Nephron (organoid): ENCODE measurements around the gene CALY.
A peak's percentile ranks its signal among the peaks of the same experiment; 100 is the strongest.

ENCODE experiments used
- H3K27ac Mint-ChIP-seq, 3 experiments: 2 replicates each; pipeline ENCODE4 v1.8.0; 2020; ENCODE audit warnings: mixed read lengths in 3 of 3, mild to moderate bottlenecking in 2 of 3, moderate library complexity in 1 of 3
- H3K27me3 Mint-ChIP-seq: 2 replicates; pipeline ENCODE4 v1.8.0; 2021; ENCODE audit warnings: low read depth, mild to moderate bottlenecking, moderate library complexity, mixed read lengths
- H3K36me3 Mint-ChIP-seq: 2 replicates; pipeline ENCODE4 v1.8.0; 2020; ENCODE audit warnings: low read depth, mixed read lengths
- H3K4me1 Mint-ChIP-seq: 2 replicates; pipeline ENCODE4 v1.8.0; 2020; ENCODE audit warnings: mixed read lengths
- H3K4me3 Mint-ChIP-seq, 3 experiments: 2 replicates each; pipeline ENCODE4 v1.8.0; 2020; ENCODE audit warnings: mild to moderate bottlenecking in 3 of 3, mixed read lengths in 3 of 3, moderate library complexity in 2 of 3
- H3K9me3 Mint-ChIP-seq: 2 replicates; pipeline ENCODE4 v1.8.0; 2020; ENCODE audit warnings: mixed read lengths
- TF ChIP-seq, protein P1 (sequence below), 3 experiments: fragments of 200-600 bp; sonication (generic); IDR thresholded peaks; one replicate each; pipeline ENCODE4 v1.5.0; 2021; ENCODE audit warnings: antibody characterized with exemption in 3 of 3; ENCODE audit not compliant: unreplicated experiment in 3 of 3

The CALY gene

GRCh38 chr10:133358162-133358924 lies 21.6 kb upstream of the CALY start:
- Mint-ChIP-seq H3K9me3 (no peaks in the 10 kb centered on the region), H3K27me3 (no peaks in the 10 kb centered on the region), H3K4me3 (peak overlapping the region in 2 of 3 experiments; percentile 32 to 48), H3K36me3 (peaks cover 18% of the 10 kb centered on the region), H3K27ac (peak overlapping the region in 1 of 3 experiments; percentile 31), H3K4me1 (peaks cover 5% of the 10 kb centered on the region)
- TF ChIP-seq, protein P1, sequence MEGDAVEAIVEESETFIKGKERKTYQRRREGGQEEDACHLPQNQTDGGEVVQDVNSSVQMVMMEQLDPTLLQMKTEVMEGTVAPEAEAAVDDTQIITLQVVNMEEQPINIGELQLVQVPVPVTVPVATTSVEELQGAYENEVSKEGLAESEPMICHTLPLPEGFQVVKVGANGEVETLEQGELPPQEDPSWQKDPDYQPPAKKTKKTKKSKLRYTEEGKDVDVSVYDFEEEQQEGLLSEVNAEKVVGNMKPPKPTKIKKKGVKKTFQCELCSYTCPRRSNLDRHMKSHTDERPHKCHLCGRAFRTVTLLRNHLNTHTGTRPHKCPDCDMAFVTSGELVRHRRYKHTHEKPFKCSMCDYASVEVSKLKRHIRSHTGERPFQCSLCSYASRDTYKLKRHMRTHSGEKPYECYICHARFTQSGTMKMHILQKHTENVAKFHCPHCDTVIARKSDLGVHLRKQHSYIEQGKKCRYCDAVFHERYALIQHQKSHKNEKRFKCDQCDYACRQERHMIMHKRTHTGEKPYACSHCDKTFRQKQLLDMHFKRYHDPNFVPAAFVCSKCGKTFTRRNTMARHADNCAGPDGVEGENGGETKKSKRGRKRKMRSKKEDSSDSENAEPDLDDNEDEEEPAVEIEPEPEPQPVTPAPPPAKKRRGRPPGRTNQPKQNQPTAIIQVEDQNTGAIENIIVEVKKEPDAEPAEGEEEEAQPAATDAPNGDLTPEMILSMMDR (IDR thresholded peaks at IDR 0.05; ENCODE audit: unreplicated experiment in 3 of 3): no peak

- TF ChIP-seq, protein P1 (IDR thresholded peaks at IDR 0.05; ENCODE audit: unreplicated experiment in 3 of 3): no peak
- no peaks in the 10 kb centered on the region for H3K27me3 Mint-ChIP-seq
- peak within 1 kb of the TSS; percentile 68 to 76 (median 75) for H3K4me3 Mint-ChIP-seq
- peaks cover 11% of the 10 kb centered on the region for H3K36me3 Mint-ChIP-seq
- H3K27ac Mint-ChIP-seq: peak within 1 kb of the TSS in 1 of 3 experiments; percentile 31
- H3K9me3 Mint-ChIP-seq: no peaks in the 10 kb centered on the region
- peaks cover 5% of the 10 kb centered on the region for H3K4me1 Mint-ChIP-seq
These were observed 20.8 kb upstream of the CALY start, which contains the start of gene FUOM for GRCh38 chr10:133357285-133358161. Gene FUOM, minus strand, starts transcription at chr10:133358019. Its CDS starts 12 bp downstream, at chr10:133358007.

DNA sequence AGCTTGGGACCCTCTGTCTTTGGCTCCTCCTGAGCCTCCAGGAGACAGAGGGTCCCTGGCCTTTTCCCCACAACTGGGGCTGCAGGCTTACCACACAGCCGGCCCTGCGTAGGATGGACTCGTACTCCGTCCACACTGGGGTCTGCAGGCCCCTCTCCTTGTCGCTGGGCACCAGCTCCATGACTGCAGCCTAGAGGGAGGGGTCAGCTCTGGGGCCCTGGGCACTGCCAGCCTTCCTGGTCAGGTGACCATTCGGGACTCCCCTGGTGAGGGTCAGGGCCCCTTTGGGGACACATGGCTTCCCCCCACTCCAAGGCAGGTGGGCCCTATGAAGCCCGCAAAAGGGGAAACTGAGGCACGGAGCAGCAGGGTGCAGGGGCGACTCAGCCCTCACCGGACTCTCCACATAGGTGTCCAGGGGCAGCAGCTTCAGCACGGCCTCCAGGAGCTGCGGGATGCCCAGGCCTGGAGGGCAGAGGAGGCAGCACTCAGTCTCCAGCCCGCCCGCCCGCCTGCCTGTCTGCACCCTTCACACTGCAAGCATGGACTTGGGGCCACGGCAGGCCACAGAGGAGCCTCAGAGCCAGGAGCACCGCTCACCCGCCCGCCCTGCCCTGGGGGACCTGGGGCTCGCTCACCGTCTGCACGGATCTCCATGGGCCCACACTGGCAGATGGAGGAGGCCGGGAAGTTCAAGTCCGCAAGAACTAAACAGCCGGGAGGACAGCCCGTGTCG lies 20.0 kb upstream of the CALY start:
- Mint-ChIP-seq H3K4me1 (peaks cover 5% of the 10 kb centered on the region), H3K27ac (no peak overlapping the region), H3K27me3 (no peaks in the 10 kb centered on the region), H3K36me3 (peaks cover 4% of the 10 kb centered on the region), H3K9me3 (no peaks in the 10 kb centered on the region), H3K4me3 (peak overlapping the region; percentile 68 to 76 (median 75))
- TF ChIP-seq, protein P1 (IDR thresholded peaks at IDR 0.05; ENCODE audit: unreplicated experiment in 3 of 3): no peak

DNA sequence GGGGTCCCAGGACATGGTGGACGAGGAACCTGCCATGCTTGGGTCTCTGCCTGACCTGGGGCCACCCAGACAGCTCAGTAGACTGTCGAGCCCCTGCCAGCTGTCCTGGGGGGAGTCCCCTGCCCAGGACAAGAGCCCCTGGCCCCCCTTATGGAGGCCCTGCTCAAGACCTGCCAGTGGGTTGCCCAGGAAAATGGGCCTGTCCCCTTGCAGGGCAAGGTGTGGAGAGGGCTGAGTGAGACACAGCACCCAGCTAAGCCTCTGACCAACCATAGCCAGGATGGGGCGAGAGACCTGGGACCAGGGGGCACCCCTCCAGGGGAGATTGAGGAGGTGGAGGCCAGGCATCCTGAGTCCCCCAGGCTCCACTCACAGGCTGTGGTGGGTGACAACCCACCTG lies 19.3 kb upstream of the CALY start:
- Mint-ChIP-seq H3K9me3 (no peaks in the 10 kb centered on the region), H3K4me3 (peak overlapping the region; percentile 67 to 72 (median 70)), H3K27ac (no peak overlapping the region), H3K4me1 (peaks cover 5% of the 10 kb centered on the region), H3K36me3 (no peaks in the 10 kb centered on the region), H3K27me3 (no peaks in the 10 kb centered on the region)
- TF ChIP-seq, protein P1 (IDR thresholded peaks at IDR 0.05; ENCODE audit: unreplicated experiment in 3 of 3): no peak

GRCh38 chr10:133355266-133355665 lies 18.6 kb upstream of the CALY start:
- H3K27ac Mint-ChIP-seq: no peak overlapping the region
- no peaks in the 10 kb centered on the region for H3K27me3 Mint-ChIP-seq

More at GRCh38 chr10:133355266-133355665, 18.6 kb upstream of the CALY start:
- no peaks in the 10 kb centered on the region for H3K9me3 Mint-ChIP-seq
- H3K4me1 Mint-ChIP-seq: peaks cover 5% of the 10 kb centered on the region
- H3K36me3 Mint-ChIP-seq: no peaks in the 10 kb centered on the region
- H3K4me3 Mint-ChIP-seq: no peak overlapping the region
- TF ChIP-seq, protein P1 (IDR thresholded peaks at IDR 0.05; ENCODE audit: unreplicated experiment in 3 of 3): no peak
